ENCODE results near the gene LPCAT3. TPM values are rescaled to one million over a fixed set of nuclear protein-coding genes. Genes with fewer than 3 reads are reported as not detected.

The LPCAT3 gene
- total RNA-seq, 1 experiment from 2014 or later: 102 TPM

GRCh38 chr12:6945613-6946012 is 72.7 kb downstream of the LPCAT3 start:
- H3K4me2 ChIP-seq: peak overlapping the region; percentile 82
- no peak for TF ChIP-seq CTCF (conservative IDR thresholded peaks at IDR 0.05)
- TF ChIP-seq EZH2 (IDR thresholded peaks at IDR 0.05; ENCODE audit: low read depth): no peak
- H3K36me3 ChIP-seq (ENCODE audit: low read depth): no peaks in the 10 kb centered on the region
- H3K4me3 ChIP-seq: peak overlapping the region; percentile 67
- peaks cover 20% of the 10 kb centered on the region for H3K4me1 ChIP-seq (replicated peaks; ENCODE audit: insufficient read depth)
- ChIA-PET POLR2A (ENCODE audit: unreplicated experiment) (interaction anchor here (0.5 to 3.6 kb wide), 20 partner anchors 14 to 1004 kb away, joined by 3 to 54 read pairs (median 6); partner anchors contain the start of genes C1R, LPCAT3, PTMS and SPSB2), CTCF (interaction anchor here (0.6 to 4.4 kb wide), 15 partner anchors 16 to 368 kb away, joined by 3 to 47 read pairs (median 7); partner anchors contain the start of genes C1RL, LPCAT3, SPSB2 and USP5)
- H3K9me2 ChIP-seq (ENCODE audit: insufficient read depth): no peaks in the 10 kb centered on the region
- intact Hi-C loops (cut with micrococcal nuclease; ENCODE audit: unreplicated experiment): loop anchor here (1.0 kb wide), 6 partner anchors 17 to 147 kb away; partner anchors contain the start of genes C1R, CDCA3 and LPCAT3
- peak overlapping the region; percentile 79; the same call in 1 of the 2 replicates for H2AFZ ChIP-seq
- BruUV-seq (replicated peaks): no TSS peak
- DNase-seq: no peak
- no peaks in the 10 kb centered on the region for H4K20me1 ChIP-seq (ENCODE audit: insufficient read depth)
- no peaks in the 10 kb centered on the region for H3K27me3 ChIP-seq (ENCODE audit: insufficient read depth, low read depth)
- peaks cover 48% of the 10 kb centered on the region for H3F3A ChIP-seq (ENCODE audit: insufficient read depth, low read depth)
- H3K27ac ChIP-seq: peak overlapping the region; percentile 69
- H3K79me2 ChIP-seq (ENCODE audit: low read depth): peaks cover 28% of the 10 kb centered on the region; the same call in 1 of the 2 replicates
- H3K9me3 ChIP-seq (ENCODE audit: insufficient read depth, low read depth): no peaks in the 10 kb centered on the region

GRCh38 chr12:6944381-6945186 is 73.7 kb downstream of the LPCAT3 start:
- no TSS peak for BruUV-seq (replicated peaks)
- peaks cover 20% of the 10 kb centered on the region for H3K4me1 ChIP-seq (replicated peaks; ENCODE audit: insufficient read depth)
- H3F3A ChIP-seq (ENCODE audit: insufficient read depth, low read depth): peaks cover 57% of the 10 kb centered on the region
- H3K9me2 ChIP-seq (ENCODE audit: insufficient read depth): no peaks in the 10 kb centered on the region
- no peaks in the 10 kb centered on the region for H3K9me3 ChIP-seq (ENCODE audit: insufficient read depth, low read depth)
- no peak for TF ChIP-seq EZH2 (IDR thresholded peaks at IDR 0.05; ENCODE audit: low read depth)
- peak; percentile 88 for TF ChIP-seq CTCF (conservative IDR thresholded peaks at IDR 0.05)
- H4K20me1 ChIP-seq (ENCODE audit: insufficient read depth): no peaks in the 10 kb centered on the region
- ChIA-PET CTCF (interaction anchor here (0.8 to 4.4 kb wide), 13 partner anchors 17 to 1016 kb away, joined by 3 to 47 read pairs (median 7); partner anchors contain the start of genes C1RL and LPCAT3), POLR2A (ENCODE audit: unreplicated experiment) (interaction anchor here (0.5 to 3.6 kb wide), 19 partner anchors 17 to 484 kb away, joined by 3 to 54 read pairs (median 7); partner anchors contain the start of genes C1RL, LPAR5, LPCAT3 and PTMS)
- peak overlapping the region; percentile 79 for H2AFZ ChIP-seq
- H3K27ac ChIP-seq: peak overlapping the region; percentile 94
- no peaks in the 10 kb centered on the region for H3K27me3 ChIP-seq (ENCODE audit: insufficient read depth, low read depth)
- peak; percentile 90 to 97 for DNase-seq
- peak overlapping the region; percentile 82 for H3K4me2 ChIP-seq
- peaks cover 28% of the 10 kb centered on the region; the same call in 1 of the 2 replicates for H3K79me2 ChIP-seq (ENCODE audit: low read depth)
- peak overlapping the region; percentile 67 for H3K4me3 ChIP-seq
- intact Hi-C loops (cut with micrococcal nuclease; ENCODE audit: unreplicated experiment): loop anchor here (1.0 to 5.0 kb wide), 7 partner anchors 19 to 694 kb away; partner anchors contain the start of genes C1RL, MLF2 and PEX5
- H3K36me3 ChIP-seq (ENCODE audit: low read depth): no peaks in the 10 kb centered on the region

DNA sequence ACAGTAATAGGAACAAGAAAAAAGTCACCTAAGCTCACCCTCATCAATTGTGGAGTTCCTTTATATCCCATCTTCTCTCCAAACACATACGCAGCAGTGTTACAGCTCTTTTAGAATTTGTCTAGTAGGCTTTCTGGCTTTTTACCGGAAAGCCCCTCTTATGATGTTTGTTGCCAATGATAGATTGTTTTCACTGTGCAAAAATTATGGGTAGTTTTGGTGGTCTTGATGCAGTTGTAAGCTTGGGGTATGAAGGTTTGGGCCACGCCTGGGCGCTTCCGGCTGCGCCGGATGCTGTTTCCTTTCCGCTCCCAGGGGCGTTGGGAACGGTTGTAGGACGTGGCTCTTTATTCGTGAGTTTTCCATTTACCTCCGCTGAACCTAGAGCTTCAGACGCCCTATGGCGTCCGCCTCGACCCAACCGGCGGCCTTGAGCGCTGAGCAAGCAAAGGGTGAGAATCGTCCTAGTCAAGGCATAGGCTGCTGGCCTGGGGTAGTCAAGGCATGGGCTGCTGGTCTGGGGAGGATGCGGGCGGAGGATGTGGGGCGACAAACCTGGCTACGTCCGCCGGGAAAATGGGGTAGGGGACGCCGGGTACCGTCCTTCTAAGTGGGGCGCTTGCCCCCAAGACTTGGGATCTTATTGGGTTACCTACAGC is 74.4 kb downstream of the LPCAT3 start, which contains the start of the genes C12orf57 and RNU7-1:
Gene C12orf57, plus strand, starts transcription at position 301 of the 659 bp plus-strand sequence. Its CDS starts 100 bp downstream, at position 401.
Gene RNU7-1, plus strand, starts transcription at position 95 of the 659 bp plus-strand sequence.
- peak within 1 kb of the TSS; percentile 82 for H3K4me2 ChIP-seq
- TF ChIP-seq CTCF (conservative IDR thresholded peaks at IDR 0.05): no peak
- no peak for TF ChIP-seq EZH2 (IDR thresholded peaks at IDR 0.05; ENCODE audit: low read depth)
- H3F3A ChIP-seq (ENCODE audit: insufficient read depth, low read depth): peaks cover 54% of the 10 kb centered on the region
- no peaks in the 10 kb centered on the region for H4K20me1 ChIP-seq (ENCODE audit: insufficient read depth)
- H3K4me1 ChIP-seq (replicated peaks; ENCODE audit: insufficient read depth): peaks cover 20% of the 10 kb centered on the region
- no peaks in the 10 kb centered on the region for H3K27me3 ChIP-seq (ENCODE audit: insufficient read depth, low read depth)
- ChIA-PET POLR2A (ENCODE audit: unreplicated experiment) (interaction anchor here (0.5 to 3.6 kb wide), 32 partner anchors 18 to 607 kb away, joined by 3 to 54 read pairs (median 6); partner anchors contain the start of genes C1RL, LPAR5, LPCAT3 and MLF2), CTCF (interaction anchor here (1.2 to 4.4 kb wide), 9 partner anchors 18 to 1017 kb away, joined by 3 to 47 read pairs (median 15); partner anchors contain the start of gene C1RL)
- H2AFZ ChIP-seq: peak within 1 kb of the TSS; percentile 79
- peak; percentile 86 to 93 for DNase-seq
- no peaks in the 10 kb centered on the region for H3K9me2 ChIP-seq (ENCODE audit: insufficient read depth)
- peak within 1 kb of the TSS; percentile 94 for H3K27ac ChIP-seq
- no peaks in the 10 kb centered on the region for H3K36me3 ChIP-seq (ENCODE audit: low read depth)
- H3K9me3 ChIP-seq (ENCODE audit: insufficient read depth, low read depth): no peaks in the 10 kb centered on the region
- H3K79me2 ChIP-seq (ENCODE audit: low read depth): peaks cover 28% of the 10 kb centered on the region; the same call in 1 of the 2 replicates
- H3K4me3 ChIP-seq: peak within 1 kb of the TSS; percentile 67
- TSS peak; percentile 93 for BruUV-seq (replicated peaks)
- intact Hi-C loops (cut with micrococcal nuclease; ENCODE audit: unreplicated experiment): loop anchor here (1.0 to 5.0 kb wide), 8 partner anchors 19 to 694 kb away; partner anchors contain the start of genes C1RL, MLF2, PEX5 and SPSB2
